Right atrium auricular region (tissue), 2 donors: ENCODE data around the gene CPSF6. TPM values are rescaled to one million over a fixed set of nuclear protein-coding genes. Genes with fewer than 3 reads are reported as not detected.
A peak's percentile ranks its signal among the peaks of the same experiment; 100 is the strongest.
"Not testable (repeated sequence)": the region's sequence is repeated elsewhere in the genome, so short reads cannot be mapped to it uniquely, and the experiment has no call there.

Experiments
- DNase-seq: peaks from one replicate; pipeline ENCODE4 v3.0.0-alpha.2; 2019; ENCODE audit warnings: low spot score
- H3K27ac ChIP-seq, 2 donors: fragments of 200-600 bp; sonication (generic); 1 replicate in 1 of 2; 2 replicates in 1 of 2; pipeline ENCODE4 v1.5.1; 2016 to 2019
- H3K27me3 ChIP-seq, 2 donors: fragments of 200-600 bp; sonication (generic); one replicate each; pipeline versions ENCODE4 v1.5.1 to v1.6.0; 2017 to 2019
- H3K36me3 ChIP-seq: fragments of 200-600 bp; sonication (generic); one replicate; pipeline ENCODE4 v1.5.1; 2016
- H3K4me1 ChIP-seq, 2 donors: fragments of 200-600 bp; sonication (generic); one replicate each; pipeline versions ENCODE4 v1.5.1 to v1.6.0; 2017 to 2019
- H3K4me3 ChIP-seq, 2 donors: fragments of 200-600 bp; sonication (generic); 1 replicate in 1 of 2; 2 replicates in 1 of 2; pipeline ENCODE4 v1.5.1; 2017 to 2019; ENCODE audit warnings: mild to moderate bottlenecking in 1 of 2, moderate library complexity in 1 of 2
- H3K9me3 ChIP-seq, 2 donors: fragments of 200-600 bp; sonication (generic); one replicate each; pipeline ENCODE4 v1.5.1; 2019
- total RNA-seq, 2 donors: library from RNA; depleted of rRNA; stranded (reverse); fragments of >200 nt; gene quantifications; one replicate each; pipeline ENCODE4 v1.1.0, GENCODE V29; 2016
- TF ChIP-seq, protein P1 (sequence below), 2 donors: fragments of 200-600 bp; sonication (generic); IDR thresholded peaks; one replicate each; pipeline ENCODE4 v1.5.1; 2019; ENCODE audit warnings: antibody characterized with exemption in 2 of 2

CPSF6 gene
- total RNA-seq, 2 donors from 2014 or later, result 15.6 to 21.0 TPM

DNA sequence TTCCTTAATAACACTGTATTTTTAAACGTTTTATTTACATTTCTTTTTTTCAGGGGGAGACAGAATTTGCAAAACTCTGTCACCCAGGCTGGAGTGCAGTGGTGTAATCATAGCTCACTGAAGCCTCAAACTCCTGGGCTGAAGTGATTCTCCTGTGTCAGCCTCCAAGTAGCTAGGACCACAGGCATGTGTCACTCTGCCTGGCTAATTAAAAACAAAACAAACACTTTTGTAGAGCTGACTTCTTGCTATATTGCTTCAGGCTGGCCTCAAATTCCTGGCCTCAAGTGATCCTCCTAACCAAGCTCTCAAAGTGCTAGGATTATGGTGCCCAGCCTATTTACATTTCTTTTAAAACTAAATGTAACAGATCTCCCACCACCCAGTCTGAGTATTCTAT is 12.7 kb downstream of the CPSF6 start:
- Histone ChIP-seq H3K27me3 (no peaks in the 10 kb centered on the region), H3K4me1 (peaks cover 0 to 23% of the 10 kb centered on the region in 2 donors), H3K36me3 (peaks cover 20% of the 10 kb centered on the region), H3K9me3 (no peaks in the 10 kb centered on the region), H3K27ac (no peak overlapping the region), H3K4me3 (no peak overlapping the region)
- no peak for DNase-seq
- TF ChIP-seq, protein P1, sequence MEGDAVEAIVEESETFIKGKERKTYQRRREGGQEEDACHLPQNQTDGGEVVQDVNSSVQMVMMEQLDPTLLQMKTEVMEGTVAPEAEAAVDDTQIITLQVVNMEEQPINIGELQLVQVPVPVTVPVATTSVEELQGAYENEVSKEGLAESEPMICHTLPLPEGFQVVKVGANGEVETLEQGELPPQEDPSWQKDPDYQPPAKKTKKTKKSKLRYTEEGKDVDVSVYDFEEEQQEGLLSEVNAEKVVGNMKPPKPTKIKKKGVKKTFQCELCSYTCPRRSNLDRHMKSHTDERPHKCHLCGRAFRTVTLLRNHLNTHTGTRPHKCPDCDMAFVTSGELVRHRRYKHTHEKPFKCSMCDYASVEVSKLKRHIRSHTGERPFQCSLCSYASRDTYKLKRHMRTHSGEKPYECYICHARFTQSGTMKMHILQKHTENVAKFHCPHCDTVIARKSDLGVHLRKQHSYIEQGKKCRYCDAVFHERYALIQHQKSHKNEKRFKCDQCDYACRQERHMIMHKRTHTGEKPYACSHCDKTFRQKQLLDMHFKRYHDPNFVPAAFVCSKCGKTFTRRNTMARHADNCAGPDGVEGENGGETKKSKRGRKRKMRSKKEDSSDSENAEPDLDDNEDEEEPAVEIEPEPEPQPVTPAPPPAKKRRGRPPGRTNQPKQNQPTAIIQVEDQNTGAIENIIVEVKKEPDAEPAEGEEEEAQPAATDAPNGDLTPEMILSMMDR (IDR thresholded peaks at IDR 0.05), result no peak

DNA sequence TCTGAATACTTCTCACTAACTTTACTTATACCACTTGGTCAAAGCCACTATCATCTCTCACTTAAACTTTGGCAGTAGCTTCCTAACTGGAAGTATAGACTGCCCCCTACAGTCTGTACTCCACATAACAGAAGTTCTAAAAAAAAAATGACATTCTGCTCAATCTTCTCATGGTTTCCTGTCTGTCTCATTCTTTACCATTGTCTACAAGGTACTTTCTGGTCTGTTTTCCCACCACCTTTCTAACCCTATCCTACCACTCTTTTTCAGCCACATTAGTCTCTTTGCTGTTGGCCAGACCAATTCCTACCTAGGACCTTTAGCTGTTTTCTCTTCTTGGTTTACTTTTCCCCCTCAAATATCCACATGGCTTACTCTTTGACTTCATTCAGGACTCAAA is 14.7 kb downstream of the CPSF6 start:
- DNase-seq, result no peak
- Histone ChIP-seq H3K4me1 (peaks cover 0 to 6% of the 10 kb centered on the region in 2 donors), H3K36me3 (peaks cover 40% of the 10 kb centered on the region), H3K27me3 (no peaks in the 10 kb centered on the region), H3K9me3 (no peaks in the 10 kb centered on the region), H3K27ac (no peak overlapping the region), H3K4me3 (no peak overlapping the region)
- TF ChIP-seq, protein P1 (IDR thresholded peaks at IDR 0.05), result peak in 1 of 2 donors; percentile 68

DNA sequence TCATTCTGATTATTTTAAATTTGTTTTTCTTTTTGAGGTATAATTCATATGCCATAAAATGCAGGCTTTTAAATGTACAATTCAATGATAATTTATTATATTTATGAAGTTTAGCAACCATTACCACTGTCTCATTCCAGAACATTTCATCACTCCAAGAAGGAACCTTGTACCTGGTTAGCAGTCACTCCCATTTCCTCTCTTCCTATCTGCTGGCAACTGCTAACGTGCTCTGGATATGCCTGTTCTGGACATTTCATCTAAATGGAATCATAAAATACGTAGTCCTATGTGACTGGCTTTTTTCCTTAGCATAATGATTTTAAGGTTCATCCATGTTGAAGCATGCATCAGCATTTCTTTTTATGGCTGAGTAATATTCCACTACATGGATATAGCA is 15.5 kb downstream of the CPSF6 start:
- TF ChIP-seq, protein P1 (IDR thresholded peaks at IDR 0.05), result no peak
- Histone ChIP-seq H3K27ac (no peak overlapping the region), H3K4me1 (peaks cover 0 to 6% of the 10 kb centered on the region in 2 donors), H3K9me3 (no peaks in the 10 kb centered on the region), H3K4me3 (no peak overlapping the region), H3K36me3 (peaks cover 48% of the 10 kb centered on the region), H3K27me3 (no peaks in the 10 kb centered on the region)
- no peak for DNase-seq

DNA sequence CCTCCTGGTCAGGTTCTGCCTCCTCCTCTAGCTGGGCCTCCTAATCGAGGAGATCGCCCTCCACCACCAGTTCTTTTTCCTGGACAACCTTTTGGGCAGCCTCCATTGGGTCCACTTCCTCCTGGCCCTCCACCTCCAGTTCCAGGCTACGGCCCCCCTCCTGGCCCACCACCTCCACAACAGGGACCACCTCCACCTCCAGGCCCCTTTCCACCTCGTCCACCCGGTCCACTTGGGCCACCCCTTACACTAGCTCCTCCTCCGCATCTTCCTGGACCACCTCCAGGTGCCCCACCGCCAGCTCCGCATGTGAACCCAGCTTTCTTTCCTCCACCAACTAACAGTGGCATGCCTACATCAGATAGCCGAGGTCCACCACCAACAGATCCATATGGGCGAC is 19.3 kb downstream of the CPSF6 start:
- Histone ChIP-seq H3K27ac (no peak overlapping the region), H3K4me1 (no peaks in the 10 kb centered on the region), H3K36me3 (peaks cover 83% of the 10 kb centered on the region), H3K27me3 (no peaks in the 10 kb centered on the region), H3K9me3 (no peaks in the 10 kb centered on the region), H3K4me3 (no peak overlapping the region)
- no peak for DNase-seq
- TF ChIP-seq, protein P1 (IDR thresholded peaks at IDR 0.05), result no peak

DNA sequence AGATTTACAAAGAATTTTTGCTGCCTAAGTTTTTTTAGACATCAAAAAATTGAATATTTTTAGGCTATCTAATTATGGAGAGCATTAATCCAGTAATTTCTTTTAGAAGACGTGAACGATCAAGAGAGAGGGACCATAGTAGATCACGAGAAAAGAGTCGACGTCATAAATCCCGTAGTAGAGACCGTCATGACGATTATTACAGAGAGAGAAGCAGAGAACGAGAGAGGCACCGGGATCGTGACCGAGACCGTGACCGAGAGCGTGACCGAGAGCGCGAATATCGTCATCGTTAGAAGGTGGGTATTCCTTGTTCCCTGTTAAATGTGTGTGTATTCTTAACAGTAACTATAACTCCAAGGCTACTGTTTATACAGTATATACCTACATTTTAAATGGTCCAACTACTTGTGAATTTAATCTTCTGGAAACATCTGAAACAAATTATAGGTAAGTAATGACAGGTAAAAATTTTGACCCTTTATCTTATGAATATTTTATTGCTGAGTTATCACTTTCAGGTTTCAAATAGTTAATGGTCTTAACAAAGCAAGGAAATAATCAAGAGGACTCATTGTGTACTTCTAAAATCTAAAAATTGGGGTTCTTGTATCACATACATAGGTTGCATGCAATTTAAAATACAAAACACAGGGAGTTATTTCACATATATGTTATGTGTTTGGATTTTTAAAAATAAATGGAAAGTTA is 23.1 kb downstream of the CPSF6 start:
- H3K4me3 ChIP-seq, result no peak overlapping the region
- H3K9me3 ChIP-seq, result no peaks in the 10 kb centered on the region
- no peak overlapping the region for H3K27ac ChIP-seq
- DNase-seq, result no peak
- no peaks in the 10 kb centered on the region for H3K4me1 ChIP-seq
- TF ChIP-seq, protein P1 (IDR thresholded peaks at IDR 0.05), result no peak
- peaks cover 78% of the 10 kb centered on the region for H3K36me3 ChIP-seq
- no peaks in the 10 kb centered on the region for H3K27me3 ChIP-seq

DNA sequence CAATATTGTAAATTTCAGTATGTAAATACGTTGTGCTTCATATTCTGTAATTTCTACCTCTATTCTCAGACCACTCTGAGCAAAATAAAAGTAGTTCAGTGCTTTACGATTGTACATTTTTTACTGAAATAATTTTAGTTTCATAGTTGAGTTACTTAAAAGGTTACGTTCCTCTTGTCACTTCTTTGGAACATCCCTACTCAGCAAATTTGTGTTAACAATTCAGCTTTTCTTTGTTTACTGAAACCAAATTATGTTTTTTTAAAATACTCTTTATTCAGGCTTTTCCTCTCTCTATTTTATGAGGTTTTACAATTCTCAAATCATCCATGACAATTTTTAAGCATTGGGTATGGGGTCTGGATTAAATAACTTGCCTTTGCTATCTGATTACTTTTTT is 25.8 kb downstream of the CPSF6 start:
- Histone ChIP-seq H3K4me3 (no peak overlapping the region), H3K27ac (no peak overlapping the region), H3K27me3 (no peaks in the 10 kb centered on the region), H3K9me3 (no peaks in the 10 kb centered on the region), H3K36me3 (peaks cover 50% of the 10 kb centered on the region), H3K4me1 (no peaks in the 10 kb centered on the region)
- no peak for DNase-seq
- TF ChIP-seq, protein P1 (IDR thresholded peaks at IDR 0.05), result no peak

DNA sequence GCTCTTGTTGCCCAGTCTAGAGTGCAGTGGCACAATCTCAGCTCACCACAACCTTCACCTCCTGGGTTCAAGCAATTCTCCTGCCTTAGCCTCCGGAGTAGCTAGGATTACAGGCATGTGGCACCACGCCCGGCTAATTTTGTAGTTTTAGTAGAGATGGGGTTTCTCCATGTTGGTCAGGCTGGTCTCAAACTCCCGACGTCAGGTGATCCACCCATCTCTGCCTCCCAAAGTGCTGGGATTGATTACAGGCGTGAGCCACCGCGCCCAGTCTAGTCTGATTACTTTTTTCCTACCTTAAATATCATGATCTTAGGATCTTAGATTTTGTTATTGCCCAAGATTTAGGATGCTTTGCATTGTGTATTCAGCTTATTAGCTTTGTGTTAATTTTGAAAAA is 26.3 kb downstream of the CPSF6 start:
- H3K36me3 ChIP-seq, result peaks cover 46% of the 10 kb centered on the region
- not testable (repeated sequence) for H3K4me3 ChIP-seq, H3K9me3 ChIP-seq, H3K27ac ChIP-seq, DNase-seq, H3K27me3 ChIP-seq, H3K4me1 ChIP-seq
